ENCODE results near the gene SHKBP1. TPM values are rescaled to one million over a fixed set of nuclear protein-coding genes. Genes with fewer than 3 reads are reported as not detected.
"Not testable (repeated sequence)": the region's sequence is repeated elsewhere in the genome, so short reads cannot be mapped to it uniquely, and the experiment has no call there.

The SHKBP1 gene, protein sequence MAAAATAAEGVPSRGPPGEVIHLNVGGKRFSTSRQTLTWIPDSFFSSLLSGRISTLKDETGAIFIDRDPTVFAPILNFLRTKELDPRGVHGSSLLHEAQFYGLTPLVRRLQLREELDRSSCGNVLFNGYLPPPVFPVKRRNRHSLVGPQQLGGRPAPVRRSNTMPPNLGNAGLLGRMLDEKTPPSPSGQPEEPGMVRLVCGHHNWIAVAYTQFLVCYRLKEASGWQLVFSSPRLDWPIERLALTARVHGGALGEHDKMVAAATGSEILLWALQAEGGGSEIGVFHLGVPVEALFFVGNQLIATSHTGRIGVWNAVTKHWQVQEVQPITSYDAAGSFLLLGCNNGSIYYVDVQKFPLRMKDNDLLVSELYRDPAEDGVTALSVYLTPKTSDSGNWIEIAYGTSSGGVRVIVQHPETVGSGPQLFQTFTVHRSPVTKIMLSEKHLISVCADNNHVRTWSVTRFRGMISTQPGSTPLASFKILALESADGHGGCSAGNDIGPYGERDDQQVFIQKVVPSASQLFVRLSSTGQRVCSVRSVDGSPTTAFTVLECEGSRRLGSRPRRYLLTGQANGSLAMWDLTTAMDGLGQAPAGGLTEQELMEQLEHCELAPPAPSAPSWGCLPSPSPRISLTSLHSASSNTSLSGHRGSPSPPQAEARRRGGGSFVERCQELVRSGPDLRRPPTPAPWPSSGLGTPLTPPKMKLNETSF
- total RNA-seq (2014; rRNA removed; shearing (Covaris generic); ENCODE audit: low replicate concordance): 92.6 and 137 TPM in 2 replicates

DNA sequence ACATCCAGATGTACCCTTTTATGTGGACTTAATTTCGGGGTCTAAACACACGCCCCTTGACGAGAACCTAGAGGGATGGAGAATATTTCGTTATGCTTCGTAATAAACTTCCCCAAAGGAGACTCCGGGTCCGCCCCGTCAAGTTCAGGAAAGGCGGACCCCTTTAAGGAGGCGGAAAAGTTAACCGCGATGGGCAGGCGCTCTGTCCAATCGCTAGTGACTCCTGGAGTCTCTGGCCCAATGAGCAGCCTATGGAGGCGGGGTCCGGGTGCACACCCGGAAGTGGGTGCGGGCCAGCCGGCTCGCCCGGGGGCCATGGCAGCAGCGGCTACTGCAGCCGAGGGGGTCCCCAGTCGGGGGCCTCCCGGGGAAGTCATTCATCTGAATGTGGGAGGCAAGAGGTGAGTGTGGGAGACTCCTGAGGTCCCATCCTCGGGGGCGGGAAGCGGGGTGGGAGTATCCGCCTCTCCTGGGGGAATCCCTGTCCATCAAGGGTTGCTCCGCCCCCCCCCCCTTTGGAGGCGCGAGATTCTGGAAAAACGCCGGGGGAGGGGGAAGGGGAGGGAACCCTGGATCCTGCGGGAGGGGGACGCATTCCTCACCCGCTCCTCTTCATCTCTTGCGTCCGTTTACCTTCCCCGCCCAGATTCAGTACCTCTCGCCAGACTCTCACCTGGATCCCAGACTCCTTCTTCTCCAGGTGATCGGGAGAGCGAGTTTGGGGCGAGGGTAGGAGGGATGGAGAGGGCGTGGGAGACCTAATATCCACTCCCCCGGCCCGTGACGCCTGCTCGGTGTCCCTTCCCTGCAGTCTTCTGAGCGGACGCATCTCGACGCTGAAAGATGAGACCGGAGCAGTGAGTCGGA lies at the start of gene SHKBP1:
Gene SHKBP1 (plus strand): TSS at position 289 of the 867 bp plus-strand sequence. CDS start 27 bp downstream, at position 316.
- in situ Hi-C loops (cut with HindIII; ENCODE audit: low pct_unique_long_range_greater_than_20kb, low sequenced_read_pairs): no loop called here
- DNase-seq (ENCODE audit: low read depth): peak; percentile 95

DNA sequence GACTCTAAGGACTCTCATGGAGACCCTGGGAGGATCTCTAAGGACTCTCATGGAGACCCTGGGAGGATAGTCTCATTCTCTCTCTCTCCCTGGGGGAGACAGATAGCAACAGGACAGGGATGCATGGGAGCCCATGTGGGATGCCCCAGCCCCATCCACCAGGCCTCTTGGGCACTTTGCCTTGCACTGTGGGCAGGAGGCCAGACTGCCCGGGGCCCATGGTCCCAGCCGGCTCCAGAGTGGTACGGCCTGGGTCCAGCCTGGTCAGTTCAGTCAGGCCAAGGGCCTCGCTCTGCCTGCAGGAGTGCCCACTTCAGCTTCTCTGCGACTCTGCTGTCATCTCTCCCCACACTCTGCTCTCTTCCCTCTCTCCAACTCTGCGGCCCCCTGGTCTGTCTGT lies 48.6 kb upstream of the SHKBP1 start:
- no peak for DNase-seq (ENCODE audit: low read depth)
- in situ Hi-C loops (cut with HindIII; ENCODE audit: low pct_unique_long_range_greater_than_20kb, low sequenced_read_pairs): no loop called here

DNA sequence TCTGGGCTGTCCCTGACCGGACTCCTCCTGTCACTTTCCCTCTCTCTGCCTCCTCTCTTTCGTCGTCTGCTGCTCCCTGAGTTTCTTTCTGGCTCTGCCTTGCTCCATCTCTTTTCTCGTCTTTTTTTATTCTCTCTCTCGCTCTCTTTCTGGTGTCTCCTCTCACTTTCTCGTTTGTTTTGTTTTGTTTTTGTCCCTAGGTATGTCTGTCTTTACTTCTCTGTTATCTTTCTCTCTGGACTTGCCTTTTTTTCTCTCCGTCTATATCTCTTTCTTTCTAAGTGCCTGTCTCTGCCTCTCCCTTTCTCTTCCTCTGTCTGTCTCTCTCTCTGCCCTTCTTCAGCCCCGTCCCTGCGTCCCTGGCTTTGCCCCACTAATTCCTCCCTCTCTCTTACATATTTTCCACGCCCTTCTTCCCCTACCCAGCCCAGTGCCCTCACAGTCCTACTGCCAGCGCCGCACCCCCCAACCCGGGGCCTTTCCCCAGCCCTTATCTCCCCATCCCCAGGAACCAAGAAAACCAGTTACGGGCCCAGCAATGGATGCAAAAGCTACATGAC lies 48.1 kb upstream of the SHKBP1 start:
- DNase-seq (ENCODE audit: low read depth): no peak
- in situ Hi-C loops (cut with HindIII; ENCODE audit: low pct_unique_long_range_greater_than_20kb, low sequenced_read_pairs): no loop called here

DNA sequence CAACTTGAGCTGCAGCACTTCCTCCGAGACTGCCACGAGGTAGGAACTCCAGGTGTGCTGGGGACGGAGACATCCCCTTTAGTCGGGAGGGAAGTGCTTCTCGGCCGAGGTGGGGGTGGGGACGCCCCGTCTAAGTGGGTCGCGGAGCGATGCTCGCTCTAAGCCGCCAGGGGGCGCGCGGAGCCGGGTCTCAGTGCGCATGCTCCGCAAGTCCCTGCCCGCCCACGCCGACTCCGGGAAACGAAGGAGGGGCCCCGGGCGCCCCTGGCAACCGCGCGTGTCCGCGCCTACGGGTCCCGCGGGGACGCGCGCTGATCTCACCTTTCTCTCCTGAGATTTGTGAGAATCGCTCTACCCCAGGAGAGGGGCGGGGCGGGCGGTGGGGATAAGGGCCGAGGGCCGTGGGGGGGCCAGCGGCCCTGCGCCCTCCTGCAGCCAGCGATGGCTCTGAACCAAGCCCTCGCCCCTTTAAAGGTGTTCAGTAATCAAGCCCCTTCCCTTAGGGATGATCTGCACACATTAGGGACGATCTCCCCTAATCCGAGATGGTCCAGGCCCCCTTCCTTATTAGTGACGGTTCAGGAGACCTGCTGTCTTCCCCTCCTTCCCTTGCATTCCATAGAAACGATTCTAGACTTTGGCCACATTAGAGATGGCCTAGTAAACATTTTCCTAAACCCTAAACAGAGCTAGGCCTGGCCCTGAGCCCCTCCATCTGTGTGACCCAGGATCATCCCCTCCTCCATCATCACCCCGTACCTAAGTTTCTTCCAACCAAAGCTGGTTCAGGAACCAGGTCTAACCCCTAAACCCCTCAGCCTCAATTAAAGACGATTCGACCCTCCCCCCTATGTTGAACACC lies 47.3 kb upstream of the SHKBP1 start:
- in situ Hi-C loops (cut with HindIII; ENCODE audit: low pct_unique_long_range_greater_than_20kb, low sequenced_read_pairs): no loop called here
- peak; percentile 83 for DNase-seq (ENCODE audit: low read depth)

DNA sequence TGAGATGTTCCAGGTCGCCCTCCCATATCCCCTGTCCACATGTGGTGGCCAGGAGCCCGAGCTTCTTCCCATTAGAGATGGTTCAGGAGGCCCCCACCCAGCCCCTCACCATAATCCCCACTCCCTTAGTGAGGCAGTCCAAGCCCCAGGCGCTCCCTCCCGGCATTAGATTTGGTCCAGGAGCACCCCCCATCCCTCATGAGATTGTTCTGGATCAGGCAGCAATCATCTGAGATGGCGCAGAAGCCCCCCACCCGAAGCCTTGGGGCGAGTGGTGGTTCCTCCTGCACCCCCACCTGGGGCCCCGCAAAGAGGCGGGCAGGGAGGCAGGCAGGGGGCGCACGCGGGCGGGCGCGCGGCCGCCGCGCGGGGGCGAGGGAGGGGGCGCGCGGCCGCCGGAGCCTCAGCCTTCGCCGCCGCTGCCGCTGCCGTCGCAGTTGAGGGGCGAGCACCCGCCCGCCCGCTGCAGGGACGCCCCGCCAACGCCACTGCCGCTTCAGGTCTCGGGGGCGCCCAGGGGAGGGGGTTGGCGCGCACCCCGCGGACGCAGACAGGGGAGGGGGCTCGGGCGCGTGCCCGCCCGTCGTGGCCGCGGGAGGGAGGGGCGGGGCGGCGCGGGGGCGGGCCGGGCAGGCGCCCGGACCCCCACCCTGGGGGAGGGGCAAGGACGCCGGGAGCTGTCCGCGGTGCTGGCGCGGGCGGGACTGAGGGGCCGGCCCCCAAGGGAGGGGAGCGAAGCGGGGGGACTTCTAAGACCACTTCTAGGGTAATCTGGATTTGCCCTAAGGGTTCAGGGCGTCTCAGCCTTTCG lies 46.4 kb upstream of the SHKBP1 start:
- peak; percentile 30 for DNase-seq (ENCODE audit: low read depth)
- in situ Hi-C loops (cut with HindIII; ENCODE audit: low pct_unique_long_range_greater_than_20kb, low sequenced_read_pairs): no loop called here

DNA sequence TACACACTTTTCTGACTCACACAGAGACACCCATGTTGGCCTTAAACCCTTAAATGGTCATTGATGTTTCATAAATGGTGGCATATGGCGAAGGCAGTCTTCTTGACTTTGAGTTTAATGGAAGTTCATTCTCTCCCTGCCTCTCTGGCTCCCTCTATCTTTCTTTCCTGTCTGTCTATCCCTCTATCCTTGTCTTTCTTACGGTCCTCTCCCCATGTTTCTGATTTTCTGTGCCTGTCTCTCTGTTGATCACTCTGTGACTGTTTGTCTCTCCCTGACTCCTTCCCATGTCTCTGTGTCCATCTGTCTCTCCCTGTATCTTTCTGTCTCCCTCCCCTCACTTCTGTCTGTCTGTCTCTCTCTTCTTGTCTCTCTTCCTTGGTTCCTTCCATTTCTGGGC lies 43.2 kb upstream of the SHKBP1 start:
- DNase-seq (ENCODE audit: low read depth): no peak
- in situ Hi-C loops (cut with HindIII; ENCODE audit: low pct_unique_long_range_greater_than_20kb, low sequenced_read_pairs): no loop called here

DNA sequence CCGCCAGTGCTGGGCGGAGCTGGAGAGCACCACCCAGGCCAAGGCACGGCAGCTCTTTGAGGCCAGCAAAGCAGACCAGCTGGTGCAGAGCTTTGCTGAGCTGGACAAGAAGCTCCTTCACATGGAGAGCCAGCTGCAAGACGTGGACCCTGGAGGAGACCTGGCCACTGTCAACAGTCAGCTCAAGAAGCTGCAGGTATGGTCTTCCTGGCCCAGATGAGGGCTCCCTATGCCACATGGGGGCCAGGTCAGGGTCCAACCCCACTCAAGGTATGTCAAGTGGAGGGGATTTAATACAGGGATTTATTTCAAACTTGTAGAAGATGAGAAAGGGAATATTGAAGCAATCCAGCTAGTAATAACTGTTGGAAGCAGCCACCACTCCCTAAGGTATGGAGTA lies 42.5 kb upstream of the SHKBP1 start:
- DNase-seq (ENCODE audit: low read depth): no peak
- in situ Hi-C loops (cut with HindIII; ENCODE audit: low pct_unique_long_range_greater_than_20kb, low sequenced_read_pairs): no loop called here

DNA sequence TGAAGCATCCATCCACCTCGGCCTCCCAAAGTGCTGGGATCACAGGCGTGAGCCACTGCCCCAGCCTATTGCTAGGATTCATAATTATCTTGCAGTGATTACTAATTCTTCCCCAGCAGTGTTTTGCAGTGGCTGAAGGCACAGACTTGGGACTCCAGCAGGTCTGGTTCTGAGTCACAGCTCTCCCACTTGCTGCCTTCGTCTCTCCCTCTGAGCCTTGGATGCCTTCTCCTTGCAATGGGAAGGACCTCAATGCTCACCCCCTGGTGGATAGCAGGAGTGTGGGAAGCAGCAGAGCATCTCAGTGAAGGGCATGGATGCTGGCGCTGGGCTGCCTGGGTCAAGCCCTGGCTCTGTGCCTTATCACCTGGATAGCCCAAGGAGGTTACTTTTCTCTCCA lies 37.6 kb upstream of the SHKBP1 start:
- in situ Hi-C loops (cut with HindIII; ENCODE audit: low pct_unique_long_range_greater_than_20kb, low sequenced_read_pairs): no loop called here
- no peak for DNase-seq (ENCODE audit: low read depth)

DNA sequence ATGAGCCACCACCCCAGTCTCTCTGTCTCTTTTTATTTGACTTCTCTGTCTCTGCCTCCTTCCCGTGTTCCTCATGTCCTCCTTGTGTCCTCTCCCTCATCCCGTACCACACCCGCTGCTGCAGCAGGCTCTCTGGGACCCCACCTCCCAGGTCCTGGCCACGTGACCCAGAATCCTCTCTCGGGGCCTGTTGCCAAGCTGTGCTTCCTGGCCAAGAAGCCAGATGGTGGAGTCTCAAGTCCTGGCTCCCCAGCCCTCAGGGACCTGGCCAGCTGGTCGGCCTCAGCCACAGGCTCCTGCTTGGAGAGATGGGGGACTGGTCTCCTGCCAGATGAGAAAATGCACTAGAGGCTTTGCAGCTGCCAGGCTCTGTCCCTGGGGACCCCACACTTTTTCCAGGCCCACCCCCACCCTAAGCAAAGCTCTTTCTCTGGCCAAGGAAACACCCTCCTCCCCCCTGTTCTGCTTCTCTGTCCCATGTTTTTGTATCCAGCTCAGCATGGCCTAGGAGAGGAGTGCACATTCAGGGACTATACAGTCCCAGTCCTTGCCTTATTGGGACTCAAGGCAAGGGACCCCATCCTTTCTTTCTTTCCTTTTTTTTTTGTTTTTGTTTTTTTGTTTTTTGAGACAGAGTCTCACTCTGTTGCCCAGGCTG lies 34.3 kb upstream of the SHKBP1 start:
- no peak for DNase-seq (ENCODE audit: low read depth)
- in situ Hi-C loops (cut with HindIII; ENCODE audit: low pct_unique_long_range_greater_than_20kb, low sequenced_read_pairs): no loop called here

DNA sequence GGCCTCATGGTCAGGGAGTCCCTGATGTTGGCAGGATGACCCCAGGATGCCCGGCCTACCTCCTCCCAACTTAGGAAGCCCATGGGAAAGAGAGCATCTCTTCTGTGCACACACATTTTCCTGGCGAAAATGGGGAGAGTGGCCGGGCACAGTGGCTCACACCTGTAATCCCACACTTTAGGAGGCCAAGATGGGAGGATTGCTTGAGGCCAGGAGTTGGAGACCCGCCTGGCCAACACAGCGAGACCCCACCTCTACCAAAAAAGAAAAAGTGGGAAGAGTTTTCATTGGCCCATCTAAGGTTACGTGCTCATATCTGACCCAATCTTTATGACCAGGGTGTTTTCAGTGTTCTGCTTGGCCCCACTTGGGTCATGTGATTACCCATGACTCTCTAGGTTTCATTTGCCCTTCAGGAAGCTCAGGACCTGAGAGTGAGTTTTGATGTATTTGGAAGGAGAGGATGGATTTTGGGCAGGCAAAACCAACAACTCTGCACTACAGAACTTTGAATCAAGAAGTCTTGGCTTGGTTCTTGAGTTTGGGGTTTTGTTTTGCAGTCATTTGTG lies 33.6 kb upstream of the SHKBP1 start:
- in situ Hi-C loops (cut with HindIII; ENCODE audit: low pct_unique_long_range_greater_than_20kb, low sequenced_read_pairs): no loop called here
- no peak for DNase-seq (ENCODE audit: low read depth)

DNA sequence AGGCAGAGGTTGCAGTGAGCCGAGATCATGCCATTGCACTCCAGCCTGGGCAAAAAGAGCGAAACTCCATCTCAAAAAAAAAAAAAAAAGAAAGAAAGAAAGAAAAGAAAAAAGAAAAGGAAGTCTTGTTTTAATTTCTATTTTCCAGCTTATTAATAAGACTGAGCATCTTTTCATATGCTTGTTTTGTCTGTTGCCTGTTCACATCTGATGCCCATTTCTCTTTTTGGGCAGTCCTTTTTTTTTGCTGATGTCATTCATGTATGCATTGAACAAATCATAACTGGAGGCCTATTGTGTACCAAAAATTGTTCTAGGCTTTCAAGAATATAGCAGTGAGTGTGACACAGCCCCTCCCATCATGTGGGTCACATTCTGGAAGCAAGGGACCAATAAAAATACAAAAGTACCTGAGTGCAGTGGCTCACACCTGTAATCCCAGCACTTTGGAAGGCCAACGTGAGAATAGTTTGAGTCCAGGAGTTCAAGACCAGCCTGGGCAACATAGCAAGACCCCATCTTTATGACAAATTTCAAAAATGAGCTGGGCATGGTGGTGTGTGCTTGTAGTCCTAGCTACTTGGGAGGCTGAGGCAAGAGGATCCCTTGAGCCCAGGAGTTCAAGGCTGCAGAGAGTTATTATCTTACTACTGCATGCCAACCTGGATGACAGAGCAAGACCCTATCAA lies 30.4 kb upstream of the SHKBP1 start:
- DNase-seq (ENCODE audit: low read depth); in situ Hi-C loops (cut with HindIII; ENCODE audit: low pct_unique_long_range_greater_than_20kb, low sequenced_read_pairs): not testable (repeated sequence)

DNA sequence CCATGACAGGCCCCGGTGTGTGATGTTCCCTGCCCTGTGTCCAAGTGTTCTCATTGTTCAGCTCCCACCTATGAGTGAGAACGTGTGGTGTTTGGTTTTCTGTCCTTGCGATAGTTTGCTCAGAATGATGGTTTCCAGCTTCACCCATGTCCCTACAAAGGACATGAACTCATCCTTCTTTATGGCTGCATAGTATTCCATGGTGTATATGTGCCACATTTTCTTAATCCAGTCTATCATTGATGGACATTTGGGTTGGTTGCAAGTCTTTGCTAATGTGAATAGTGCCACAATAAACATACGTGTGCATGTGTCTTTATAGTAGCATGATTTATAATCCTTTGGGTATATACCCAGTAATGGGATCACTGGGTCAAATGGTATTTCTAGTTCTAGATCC lies 29.5 kb upstream of the SHKBP1 start:
- in situ Hi-C loops (cut with HindIII; ENCODE audit: low pct_unique_long_range_greater_than_20kb, low sequenced_read_pairs); DNase-seq (ENCODE audit: low read depth): not testable (repeated sequence)

DNA sequence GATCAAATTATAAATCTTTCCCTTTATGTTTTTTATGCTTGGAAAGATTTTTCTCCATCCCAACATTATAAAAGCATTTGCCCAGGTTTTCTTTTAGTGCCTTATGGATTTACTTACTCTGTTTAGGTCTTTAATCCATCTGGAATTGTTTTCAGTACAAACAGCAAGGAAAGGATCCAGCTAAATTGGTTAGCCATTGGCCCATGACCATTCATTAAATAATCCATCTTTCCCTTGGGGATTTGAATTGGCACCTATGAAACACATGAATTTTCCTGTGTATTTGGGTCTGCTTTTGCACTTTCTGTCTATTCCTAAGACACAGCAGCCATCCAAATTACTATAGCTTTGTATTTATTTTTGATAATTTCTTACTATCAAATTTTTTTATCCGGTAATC lies 28.8 kb upstream of the SHKBP1 start:
- in situ Hi-C loops (cut with HindIII; ENCODE audit: low pct_unique_long_range_greater_than_20kb, low sequenced_read_pairs): no loop called here
- DNase-seq (ENCODE audit: low read depth): no peak

DNA sequence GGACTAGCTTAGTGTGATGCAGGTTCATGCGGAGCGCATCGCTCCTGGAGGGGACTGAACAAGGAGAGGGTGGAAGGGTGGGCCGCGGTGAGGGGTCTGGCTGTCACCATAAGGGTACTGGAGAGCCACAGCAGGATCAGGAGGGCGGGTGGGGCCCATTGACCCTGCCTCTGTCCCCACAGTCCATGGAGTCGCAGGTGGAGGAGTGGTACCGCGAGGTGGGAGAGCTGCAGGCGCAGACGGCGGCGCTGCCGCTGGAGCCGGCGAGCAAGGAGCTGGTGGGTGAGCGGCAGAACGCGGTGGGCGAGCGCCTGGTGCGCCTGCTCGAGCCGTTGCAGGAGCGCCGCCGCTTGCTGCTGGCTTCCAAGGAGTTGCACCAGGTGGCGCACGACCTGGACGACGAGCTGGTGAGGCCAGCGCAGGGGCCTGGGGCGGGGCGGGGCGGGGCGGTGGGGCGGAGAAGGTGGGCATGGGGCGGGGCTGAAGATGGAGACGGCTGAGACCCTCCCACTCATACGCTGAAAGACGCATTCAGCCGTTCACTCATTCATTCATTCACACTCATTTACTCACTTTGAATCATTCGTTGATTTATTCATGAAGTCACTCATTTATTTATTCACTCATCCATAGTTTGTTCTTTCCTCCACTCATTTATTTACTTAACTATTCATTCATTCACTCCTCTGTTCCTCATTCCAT lies 27.5 kb upstream of the SHKBP1 start:
- in situ Hi-C loops (cut with HindIII; ENCODE audit: low pct_unique_long_range_greater_than_20kb, low sequenced_read_pairs): no loop called here
- DNase-seq (ENCODE audit: low read depth): peak; percentile 67

DNA sequence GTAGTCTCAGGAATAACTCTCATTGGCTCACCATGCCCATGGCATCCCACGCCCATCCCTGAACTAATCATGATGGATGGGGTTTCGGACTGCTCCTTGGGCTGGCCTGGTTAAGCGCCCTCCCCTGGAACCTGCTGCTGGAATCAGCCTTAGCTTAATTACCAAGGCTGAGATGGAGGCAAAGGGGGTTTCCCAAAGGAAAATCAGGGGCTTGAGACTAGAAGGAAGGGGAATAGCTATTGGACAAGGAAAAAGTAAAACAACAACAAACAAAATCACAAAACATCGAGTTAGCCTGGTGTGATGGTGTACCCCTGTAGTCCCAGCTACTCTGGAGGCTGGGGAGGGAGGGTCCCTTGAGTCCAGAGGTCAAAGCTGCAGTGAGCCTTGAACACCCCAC lies 25.7 kb upstream of the SHKBP1 start:
- in situ Hi-C loops (cut with HindIII; ENCODE audit: low pct_unique_long_range_greater_than_20kb, low sequenced_read_pairs): no loop called here
- no peak for DNase-seq (ENCODE audit: low read depth)
